Measurements from ENCODE around the gene SLC37A3. TPM values are rescaled to one million over a fixed set of nuclear protein-coding genes. Genes with fewer than 3 reads are reported as not detected.

The SLC37A3 gene
- total RNA-seq, 2 donors from 2014 or later, result 37.4 to 55.7 TPM

DNA sequence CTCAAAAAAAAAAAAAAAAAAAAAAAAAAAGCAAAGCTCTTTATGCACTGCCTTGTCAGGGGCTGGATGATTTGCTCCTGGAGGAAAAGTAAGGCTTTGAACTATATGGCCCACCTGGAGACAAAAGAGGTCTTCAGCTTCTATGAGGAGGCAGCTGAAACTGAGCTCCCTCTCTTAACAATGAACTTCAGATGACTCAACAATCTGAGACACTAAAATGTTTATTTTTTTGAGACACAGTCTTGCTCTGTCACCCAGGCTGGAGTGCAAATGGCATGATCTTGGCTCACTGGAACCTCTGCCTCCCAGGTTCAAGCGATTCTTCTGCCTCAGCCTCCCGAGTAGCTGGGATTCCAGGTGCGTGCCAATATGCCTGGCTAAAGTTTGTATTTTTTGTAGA, 42.3 kb upstream of the SLC37A3 start:
- Histone ChIP-seq H3K27ac (no peak overlapping the region), H3K36me3 (replicated peaks in 1 of 2; ENCODE audit: insufficient read depth in 1 of 2, low read depth in 2 of 2) (no peaks in the 10 kb centered on the region), H3K9me3 (no peaks in the 10 kb centered on the region), H3K4me1 (no peaks in the 10 kb centered on the region), H3K4me3 (no peak overlapping the region), H3K27me3 (no peaks in the 10 kb centered on the region)
- TF ChIP-seq POLR2A (IDR thresholded peaks at IDR 0.05), result no peak
- TF ChIP-seq, protein P1, sequence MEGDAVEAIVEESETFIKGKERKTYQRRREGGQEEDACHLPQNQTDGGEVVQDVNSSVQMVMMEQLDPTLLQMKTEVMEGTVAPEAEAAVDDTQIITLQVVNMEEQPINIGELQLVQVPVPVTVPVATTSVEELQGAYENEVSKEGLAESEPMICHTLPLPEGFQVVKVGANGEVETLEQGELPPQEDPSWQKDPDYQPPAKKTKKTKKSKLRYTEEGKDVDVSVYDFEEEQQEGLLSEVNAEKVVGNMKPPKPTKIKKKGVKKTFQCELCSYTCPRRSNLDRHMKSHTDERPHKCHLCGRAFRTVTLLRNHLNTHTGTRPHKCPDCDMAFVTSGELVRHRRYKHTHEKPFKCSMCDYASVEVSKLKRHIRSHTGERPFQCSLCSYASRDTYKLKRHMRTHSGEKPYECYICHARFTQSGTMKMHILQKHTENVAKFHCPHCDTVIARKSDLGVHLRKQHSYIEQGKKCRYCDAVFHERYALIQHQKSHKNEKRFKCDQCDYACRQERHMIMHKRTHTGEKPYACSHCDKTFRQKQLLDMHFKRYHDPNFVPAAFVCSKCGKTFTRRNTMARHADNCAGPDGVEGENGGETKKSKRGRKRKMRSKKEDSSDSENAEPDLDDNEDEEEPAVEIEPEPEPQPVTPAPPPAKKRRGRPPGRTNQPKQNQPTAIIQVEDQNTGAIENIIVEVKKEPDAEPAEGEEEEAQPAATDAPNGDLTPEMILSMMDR (IDR thresholded peaks at IDR 0.05), result no peak
- DNase-seq (no peak), ATAC-seq (no peak)
- WGBS, 2 donors, result 97 to 100% methylated on average over 3 of the region's 3 CpGs
- intact Hi-C loops (cut with DNase I), result no loop called here

DNA sequence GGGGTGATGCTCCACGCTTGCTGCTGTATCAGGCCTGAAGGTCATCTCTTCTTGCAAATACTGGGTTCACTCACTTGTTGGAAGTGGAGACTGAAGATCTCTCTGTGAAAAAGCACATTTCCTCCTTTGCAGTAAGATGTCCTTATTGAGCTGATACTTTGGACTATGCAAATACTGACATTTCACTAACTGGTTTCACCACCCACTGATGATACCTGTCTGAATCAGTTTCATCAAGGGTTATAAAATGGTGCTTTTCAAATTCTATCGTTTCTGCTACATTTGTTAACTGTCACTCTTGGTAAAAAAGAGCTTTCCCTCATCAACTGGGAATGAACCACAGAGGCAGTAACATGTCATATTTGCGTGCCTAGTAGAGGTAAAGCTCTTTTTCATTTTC, 41.0 kb upstream of the SLC37A3 start:
- 54 to 71% methylated on average over 3 of the region's 3 CpGs for WGBS, 2 donors
- intact Hi-C loops (cut with DNase I), result no loop called here

DNA sequence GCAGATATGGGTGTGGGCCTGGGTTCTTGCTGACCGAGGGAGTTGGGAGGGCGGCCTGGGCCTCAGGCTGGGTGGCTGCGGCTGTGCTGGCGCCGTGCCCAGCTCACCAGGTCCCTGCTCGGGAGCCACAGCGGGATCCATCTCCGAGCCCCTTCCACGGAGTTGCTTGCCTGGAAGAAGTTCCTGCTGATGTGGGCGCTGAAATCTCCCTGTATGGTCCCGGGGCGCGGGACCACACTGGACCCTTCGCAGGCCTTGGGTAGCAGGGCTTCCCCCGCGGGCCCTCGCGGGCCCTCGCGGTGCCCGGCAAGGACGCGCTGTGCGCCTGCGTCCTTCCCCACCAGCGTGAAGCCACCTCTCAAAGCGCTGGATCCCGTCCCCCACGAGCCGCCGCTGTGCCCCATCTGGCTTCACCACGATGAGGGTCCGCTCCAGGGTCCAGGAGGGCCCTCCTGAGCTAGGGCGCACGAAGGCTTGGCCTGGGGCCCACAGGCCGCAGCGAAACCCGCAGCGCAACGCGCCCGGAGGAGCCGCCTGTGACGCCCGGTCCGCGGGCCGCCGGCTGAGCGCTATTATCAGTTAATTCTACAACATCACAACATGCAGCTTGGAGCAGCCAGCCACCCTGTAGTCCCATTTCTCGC, 37.0 kb upstream of the SLC37A3 start:
- no peaks in the 10 kb centered on the region for H3K27me3 ChIP-seq
- no peak overlapping the region for H3K27ac ChIP-seq
- DNase-seq (peak in 1 of 4 donors; percentile 15), ATAC-seq (no peak)
- TF ChIP-seq, protein P1 (IDR thresholded peaks at IDR 0.05), result no peak
- TF ChIP-seq POLR2A (IDR thresholded peaks at IDR 0.05), result no peak
- no peaks in the 10 kb centered on the region for H3K9me3 ChIP-seq
- no peak overlapping the region for H3K4me3 ChIP-seq
- H3K36me3 ChIP-seq (replicated peaks in 1 of 2; ENCODE audit: insufficient read depth in 1 of 2, low read depth in 2 of 2), result no peaks in the 10 kb centered on the region
- no peaks in the 10 kb centered on the region for H3K4me1 ChIP-seq
- intact Hi-C loops (cut with DNase I), result no loop called here
- 57 to 100% methylated on average over 1 to 46 of the region's 51 CpGs for WGBS, 2 donors

More for the DNA sequence above, 41.0 kb upstream of the SLC37A3 start:
- Histone ChIP-seq H3K4me3 (no peak overlapping the region), H3K9me3 (no peaks in the 10 kb centered on the region), H3K27me3 (no peaks in the 10 kb centered on the region), H3K4me1 (no peaks in the 10 kb centered on the region), H3K36me3 (replicated peaks in 1 of 2; ENCODE audit: insufficient read depth in 1 of 2, low read depth in 2 of 2) (no peaks in the 10 kb centered on the region), H3K27ac (no peak overlapping the region)
- TF ChIP-seq POLR2A (IDR thresholded peaks at IDR 0.05), result no peak
- TF ChIP-seq, protein P1 (IDR thresholded peaks at IDR 0.05), result no peak
- no peak for ATAC-seq
- DNase-seq, result no peak

DNA sequence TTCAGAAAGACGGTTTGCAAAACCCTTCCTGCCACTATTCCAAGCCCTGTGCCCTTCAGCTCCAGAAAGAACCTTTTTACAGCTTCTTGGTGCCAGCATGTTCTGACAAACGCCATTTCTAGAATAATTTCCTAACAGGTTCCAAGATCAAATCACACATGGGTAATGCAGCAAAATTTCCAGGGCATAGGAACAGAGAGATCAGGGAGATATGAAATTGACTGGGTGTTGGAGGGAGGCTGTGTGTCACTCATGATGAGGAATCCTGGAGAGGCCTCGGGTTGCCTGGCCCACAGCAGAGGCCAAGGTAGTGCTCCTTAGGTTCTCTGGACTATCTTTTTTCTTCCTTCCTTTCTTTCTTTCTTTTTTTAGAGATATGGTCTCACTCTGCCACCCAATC, 35.1 kb upstream of the SLC37A3 start:
- no peak for ATAC-seq
- 72 to 78% methylated on average over 3 of the region's 3 CpGs for WGBS, 2 donors
- no peak for DNase-seq
- Histone ChIP-seq H3K4me1 (no peaks in the 10 kb centered on the region), H3K36me3 (replicated peaks in 1 of 2; ENCODE audit: insufficient read depth in 1 of 2, low read depth in 2 of 2) (no peaks in the 10 kb centered on the region), H3K4me3 (no peak overlapping the region), H3K27me3 (no peaks in the 10 kb centered on the region), H3K9me3 (no peaks in the 10 kb centered on the region), H3K27ac (no peak overlapping the region)
- TF ChIP-seq, protein P1 (IDR thresholded peaks at IDR 0.05), result no peak
- no peak for TF ChIP-seq POLR2A (IDR thresholded peaks at IDR 0.05)
- intact Hi-C loops (cut with DNase I), result no loop called here

DNA sequence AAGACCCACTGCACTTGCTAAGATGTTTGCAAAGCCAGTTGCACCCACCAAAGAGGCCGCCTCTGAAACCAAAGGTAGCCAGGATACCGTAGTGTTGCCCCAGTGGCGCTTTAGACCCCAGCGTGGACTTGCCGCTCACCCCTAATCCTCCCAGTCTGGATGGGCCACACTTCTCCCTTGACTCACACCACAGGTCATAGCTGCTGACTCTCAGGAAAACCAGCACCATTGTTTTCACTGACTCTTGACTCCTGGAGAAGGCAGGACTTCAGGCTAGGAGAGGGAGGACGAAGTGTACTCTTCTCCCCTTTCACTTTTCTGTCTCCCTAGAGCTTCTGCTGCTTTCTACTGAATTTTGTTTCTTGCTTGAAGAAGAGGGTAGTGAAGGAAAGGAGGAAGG, 27.8 kb upstream of the SLC37A3 start:
- no peaks in the 10 kb centered on the region for H3K27me3 ChIP-seq
- H3K9me3 ChIP-seq, result no peaks in the 10 kb centered on the region
- DNase-seq (no peak), ATAC-seq (no peak)
- H3K36me3 ChIP-seq (replicated peaks in 1 of 2; ENCODE audit: insufficient read depth in 1 of 2, low read depth in 2 of 2), result no peaks in the 10 kb centered on the region
- H3K4me3 ChIP-seq, result no peak overlapping the region
- intact Hi-C loops (cut with DNase I), result no loop called here
- H3K27ac ChIP-seq, result no peak overlapping the region
- TF ChIP-seq, protein P1 (IDR thresholded peaks at IDR 0.05), result no peak
- TF ChIP-seq POLR2A (IDR thresholded peaks at IDR 0.05), result no peak
- no peaks in the 10 kb centered on the region for H3K4me1 ChIP-seq
- WGBS, 2 donors, result 90 to 96% methylated on average over 3 to 5 of the region's 6 CpGs
